Choroid plexus epithelial cell (primary cell): ENCODE results near the gene UBC.

Experiments used
- DNase-seq: peaks from one replicate; pipeline ENCODE4 v3.0.0-alpha.2; 2010; ENCODE audit warnings: low read depth
- H3K4me3 ChIP-seq: 2 replicates; pipeline ENCODE4 v1.5.1; 2011; ENCODE audit warnings: low read depth, mild to moderate bottlenecking, control low read depth, low read length, moderate library complexity
- CTCF ChIP-seq: conservative IDR thresholded peaks from 2 replicates; pipeline ENCODE4 v1.5.1; 2011; ENCODE audit warnings: low read depth, mild to moderate bottlenecking, control low read depth, inconsistent platforms, low read length, moderate library complexity

UBC gene

GRCh38 chr12:124872068-124872719 is 42.3 kb downstream of the UBC start:
- no peak overlapping the region for H3K4me3 ChIP-seq
- TF ChIP-seq CTCF = no peak
- no peak for DNase-seq

- no peak for DNase-seq
- TF ChIP-seq CTCF = no peak
- H3K4me3 ChIP-seq = no peak overlapping the region
Measured at GRCh38 chr12:124871297-124871696, 43.2 kb downstream of the UBC start.

GRCh38 chr12:124870515-124870914 is 43.9 kb downstream of the UBC start:
- TF ChIP-seq CTCF = no peak
- H3K4me3 ChIP-seq = no peak overlapping the region
- no peak for DNase-seq

GRCh38 chr12:124869059-124869665 is 45.3 kb downstream of the UBC start:
- no peak for TF ChIP-seq CTCF
- H3K4me3 ChIP-seq = no peak overlapping the region
- DNase-seq = peak; percentile 45

GRCh38 chr12:124868252-124869058 is 46.0 kb downstream of the UBC start:
- DNase-seq = no peak
- H3K4me3 ChIP-seq = no peak overlapping the region
- TF ChIP-seq CTCF = no peak

- no peak overlapping the region for H3K4me3 ChIP-seq
- no peak for TF ChIP-seq CTCF
- peak; percentile 62 for DNase-seq
Measured at GRCh38 chr12:124867401-124867930, 47.0 kb downstream of the UBC start.
